Right lobe of liver (tissue), 4 donors: Measurements from ENCODE around the gene NLGN1.

Experiments used
- CTCF ChIP-seq, 4 donors: fragments of 200-600 bp in 3 of 4; fragments of 450-650 bp in 1 of 4; IDR thresholded peaks; one replicate each; pipeline versions ENCODE4 v1.5.1 to v1.8.0; 2016 to 2022; ENCODE audit warnings: antibody characterized with exemption in 4 of 4, mild to moderate bottlenecking in 2 of 4
- POLR2A ChIP-seq: fragments of 450-650 bp; IDR thresholded peaks from one replicate; pipeline ENCODE4 v1.6.1; 2017; ENCODE audit warnings: antibody characterized with exemption, mild to moderate bottlenecking
- donor health status: DM: no; HTN: no; CAD: no.
- donor health status: DM: no; HTN: no; CAD: no.
- donor health status: DM: no; HTN: yes; CAD: no.

- TF ChIP-seq CTCF (IDR thresholded peaks at IDR 0.05) (no peak), POLR2A (no peak)
These were observed 911.2 kb downstream of the NLGN1 start for GRCh38 chr3:174308736-174309135.
